Measurements from ENCODE around the gene MYH16.

Gene MYH16

DNA sequence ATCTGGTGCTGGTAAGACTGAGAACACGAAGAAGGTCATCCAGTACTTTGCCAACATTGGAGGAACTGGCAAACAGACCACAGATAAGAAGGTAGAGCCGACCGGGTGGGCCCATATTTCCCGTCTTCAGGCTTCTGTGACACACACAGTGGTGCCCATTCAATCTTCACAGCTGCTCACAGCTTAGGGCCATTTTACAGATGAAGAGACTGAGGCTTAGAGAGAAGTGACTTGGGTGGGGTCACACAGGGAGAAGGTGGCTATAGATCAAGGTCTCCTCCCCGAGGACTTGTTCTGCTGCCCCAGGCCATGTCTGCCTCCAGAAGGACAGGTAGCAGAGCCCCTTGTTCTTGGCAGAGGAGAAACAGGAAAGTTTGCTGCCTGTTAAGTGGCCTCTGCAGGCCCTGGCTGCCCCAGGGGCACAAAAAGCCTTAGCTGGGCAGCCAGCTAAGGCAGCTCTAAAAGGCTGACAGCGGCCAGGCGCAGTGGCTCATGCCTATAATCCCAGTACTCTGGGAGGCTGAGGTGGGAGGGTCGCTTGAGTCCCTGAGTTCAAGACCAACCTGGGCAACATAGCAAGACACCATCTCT is 22.6 kb upstream of the MYH16 start:
- Histone ChIP-seq H3K36me3 (ENCODE audit: insufficient read depth, low read length) (no peaks in the 10 kb centered on the region), H3K9ac (ENCODE audit: low read depth, low read length) (no peak overlapping the region), H3K9me3 (ENCODE audit: control insufficient read depth, insufficient read depth, low read length) (no peaks in the 10 kb centered on the region), H3K4me1 (ENCODE audit: insufficient read depth, low read length) (peaks cover 7% of the 10 kb centered on the region; the same call in 1 of the 2 replicates)

DNA sequence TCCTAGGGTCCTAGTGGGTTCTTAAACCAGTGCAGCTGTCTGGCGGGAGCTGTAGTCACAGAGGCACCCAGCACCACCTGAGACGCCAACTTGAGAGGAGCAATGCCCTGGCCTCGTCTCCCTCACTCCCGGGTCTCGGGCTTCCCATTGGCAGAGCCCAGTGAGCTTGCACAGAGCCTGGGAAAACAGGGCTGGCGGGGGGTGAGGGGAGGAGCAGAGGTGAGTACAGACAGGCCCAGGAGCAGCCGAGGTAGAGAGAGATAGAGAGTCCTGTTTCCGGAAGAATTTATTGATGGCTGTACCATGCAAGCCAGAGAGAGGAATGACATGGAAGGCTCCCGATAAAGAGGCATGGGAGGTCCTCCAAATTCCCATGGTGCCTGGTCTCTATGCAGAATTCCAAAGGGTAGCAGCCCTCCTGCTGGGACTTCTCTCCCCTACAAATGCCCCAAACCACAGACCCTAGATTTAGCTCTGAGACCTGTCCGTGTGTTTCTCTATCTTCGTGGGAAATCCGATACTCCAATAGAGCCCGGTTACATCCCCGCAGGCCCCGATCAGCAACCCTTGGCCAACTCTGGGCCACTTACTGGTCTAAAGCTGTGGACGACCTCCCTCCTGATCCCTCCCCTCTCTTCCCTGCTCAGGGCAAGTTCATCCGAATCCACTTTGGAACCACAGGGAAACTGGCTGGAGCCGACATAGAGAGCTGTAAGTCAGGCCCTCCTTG is 20.3 kb upstream of the MYH16 start:
- H3K9ac ChIP-seq (ENCODE audit: low read depth, low read length): no peak overlapping the region
- no peaks in the 10 kb centered on the region for H3K9me3 ChIP-seq (ENCODE audit: control insufficient read depth, insufficient read depth, low read length)
- H3K4me1 ChIP-seq (ENCODE audit: insufficient read depth, low read length): peaks cover 7% of the 10 kb centered on the region; the same call in 1 of the 2 replicates
- H3K36me3 ChIP-seq (ENCODE audit: insufficient read depth, low read length): no peaks in the 10 kb centered on the region

DNA sequence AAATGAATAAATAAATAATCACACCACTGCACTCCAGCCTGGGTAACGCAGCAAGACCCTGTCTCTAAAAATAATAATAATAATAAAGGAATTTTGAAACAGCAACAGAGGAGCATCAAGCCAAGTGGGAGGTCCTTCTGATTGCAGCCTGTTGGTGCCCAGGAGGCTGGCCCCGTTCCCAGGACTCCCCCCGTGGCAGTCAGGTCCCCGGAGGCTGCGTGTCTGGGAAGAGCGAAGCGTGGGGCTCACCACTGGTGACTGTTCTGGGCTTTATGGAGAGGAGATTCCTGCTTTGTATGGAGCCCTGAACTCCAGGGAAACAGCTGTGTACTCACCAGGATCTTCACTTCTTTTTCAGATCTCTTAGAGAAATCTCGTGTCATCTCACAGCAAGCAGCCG is 19.3 kb upstream of the MYH16 start:
- Histone ChIP-seq H3K9ac (ENCODE audit: low read depth, low read length) (no peak overlapping the region), H3K4me1 (ENCODE audit: insufficient read depth, low read length) (peaks cover 7% of the 10 kb centered on the region; the same call in 1 of the 2 replicates), H3K36me3 (ENCODE audit: insufficient read depth, low read length) (no peaks in the 10 kb centered on the region), H3K9me3 (ENCODE audit: control insufficient read depth, insufficient read depth, low read length) (no peaks in the 10 kb centered on the region)

DNA sequence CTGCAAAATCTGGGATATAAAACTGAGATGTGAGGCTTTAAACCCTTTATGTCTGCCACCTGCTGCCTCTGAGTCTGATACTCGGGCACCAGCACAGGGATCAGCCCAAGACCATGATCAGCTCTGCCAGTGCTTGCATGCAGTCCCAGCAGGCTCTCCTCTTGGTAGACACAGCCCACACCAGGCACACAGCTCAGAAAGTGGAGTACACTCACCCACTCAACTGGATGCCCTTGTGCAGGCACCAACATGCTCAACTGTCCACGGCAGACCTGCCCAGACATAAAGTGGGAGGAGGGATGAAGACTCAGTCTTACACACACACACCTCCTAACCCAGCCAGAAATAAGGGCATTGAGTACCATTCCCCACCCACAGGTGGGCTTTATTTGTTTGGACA is 18.2 kb upstream of the MYH16 start:
- Histone ChIP-seq H3K9me3 (ENCODE audit: control insufficient read depth, insufficient read depth, low read length) (no peaks in the 10 kb centered on the region), H3K4me1 (ENCODE audit: insufficient read depth, low read length) (peaks cover 7% of the 10 kb centered on the region; the same call in 1 of the 2 replicates), H3K9ac (ENCODE audit: low read depth, low read length) (no peak overlapping the region), H3K36me3 (ENCODE audit: insufficient read depth, low read length) (no peaks in the 10 kb centered on the region)

DNA sequence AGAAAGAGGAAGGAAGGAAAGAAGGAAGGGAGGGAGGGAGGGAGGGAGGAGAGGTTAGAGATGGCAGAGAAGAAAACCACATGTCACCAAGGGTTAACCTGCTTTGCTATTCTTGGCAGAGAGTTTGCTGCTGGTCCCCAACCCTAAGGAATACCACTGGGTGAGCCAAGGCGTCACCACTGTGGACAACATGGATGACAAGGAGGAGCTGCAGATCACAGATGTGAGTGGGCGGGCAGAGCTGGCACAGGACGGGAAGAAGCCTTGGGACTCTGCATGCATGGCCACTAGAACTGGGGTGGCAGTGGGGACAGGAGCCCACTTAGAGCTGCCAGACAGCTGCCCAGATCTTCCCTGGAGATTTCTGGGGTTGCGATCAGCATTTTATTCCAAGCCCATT is 17.2 kb upstream of the MYH16 start:
- Histone ChIP-seq H3K9ac (ENCODE audit: low read depth, low read length) (no peak overlapping the region), H3K4me1 (ENCODE audit: insufficient read depth, low read length) (peaks cover 7% of the 10 kb centered on the region; the same call in 1 of the 2 replicates), H3K9me3 (ENCODE audit: control insufficient read depth, insufficient read depth, low read length) (no peaks in the 10 kb centered on the region), H3K36me3 (ENCODE audit: insufficient read depth, low read length) (no peaks in the 10 kb centered on the region)

DNA sequence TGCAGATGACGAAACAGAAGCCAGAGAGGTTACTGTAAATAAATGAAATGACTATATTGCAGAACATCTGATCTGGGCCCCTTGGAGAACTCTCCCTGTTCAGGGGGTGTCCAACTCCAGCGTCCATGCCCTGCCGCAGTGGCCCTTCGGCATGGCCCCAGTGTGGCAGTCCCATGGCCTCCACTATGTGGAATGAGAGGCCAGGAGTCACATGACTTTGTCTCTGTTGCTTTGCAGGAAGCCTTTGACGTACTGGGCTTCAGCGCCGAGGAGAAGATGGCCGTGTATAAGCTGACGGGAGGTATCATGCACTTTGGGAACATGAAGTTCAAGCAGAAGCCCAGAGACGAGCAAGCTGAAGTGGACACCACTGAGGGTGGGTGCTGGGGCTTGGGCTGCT is 15.6 kb upstream of the MYH16 start:
- H3K36me3 ChIP-seq (ENCODE audit: insufficient read depth, low read length): no peaks in the 10 kb centered on the region
- H3K9ac ChIP-seq (ENCODE audit: low read depth, low read length): no peak overlapping the region
- no peaks in the 10 kb centered on the region for H3K9me3 ChIP-seq (ENCODE audit: control insufficient read depth, insufficient read depth, low read length)
- H3K4me1 ChIP-seq (ENCODE audit: insufficient read depth, low read length): peaks cover 6% of the 10 kb centered on the region; the same call in 1 of the 2 replicates

DNA sequence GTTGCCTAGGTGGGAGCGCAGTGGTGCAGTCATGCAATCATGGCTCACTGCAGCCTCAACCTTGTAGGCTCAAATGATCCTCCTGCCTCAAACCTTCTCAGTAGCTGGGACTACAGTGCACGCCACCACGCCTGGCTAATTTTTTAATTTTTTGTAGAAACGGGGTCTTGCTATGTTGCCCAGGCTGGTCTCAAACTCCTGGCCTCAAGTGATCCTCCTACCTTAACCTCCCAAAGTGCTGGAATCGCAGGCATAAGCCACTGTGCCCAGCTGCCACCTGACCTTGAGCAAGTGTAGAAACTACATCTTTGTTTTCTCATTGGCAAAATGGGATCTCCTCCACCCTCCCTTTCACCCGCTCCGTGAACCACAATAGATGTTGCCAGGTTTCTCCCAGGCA is 15.0 kb upstream of the MYH16 start:
- no peaks in the 10 kb centered on the region for H3K9me3 ChIP-seq (ENCODE audit: control insufficient read depth, insufficient read depth, low read length)
- no peaks in the 10 kb centered on the region; the same call in 1 of the 2 replicates for H3K4me1 ChIP-seq (ENCODE audit: insufficient read depth, low read length)
- no peaks in the 10 kb centered on the region for H3K36me3 ChIP-seq (ENCODE audit: insufficient read depth, low read length)
- no peak overlapping the region for H3K9ac ChIP-seq (ENCODE audit: low read depth, low read length)

DNA sequence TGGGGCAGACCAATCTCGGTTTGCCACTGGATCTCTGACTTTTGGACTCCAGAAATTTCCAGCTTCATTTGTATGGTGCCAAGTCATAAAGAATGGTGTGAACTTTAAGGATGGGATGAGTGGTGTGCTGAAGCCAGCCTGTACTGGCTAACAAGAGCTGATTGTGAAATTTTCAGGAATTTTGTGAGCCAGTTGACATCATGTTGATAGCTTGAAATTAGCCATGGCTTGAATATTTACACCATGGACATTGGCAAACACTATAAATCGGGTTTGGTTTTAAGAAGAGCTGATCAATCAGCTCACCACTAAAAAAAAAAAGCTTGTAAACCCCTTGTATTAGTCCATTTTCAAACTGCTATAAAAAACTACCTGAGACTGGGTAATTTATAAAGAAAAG is 14.1 kb upstream of the MYH16 start:
- H3K4me1 ChIP-seq (ENCODE audit: insufficient read depth, low read length): no peaks in the 10 kb centered on the region
- no peak overlapping the region for H3K9ac ChIP-seq (ENCODE audit: low read depth, low read length)
- no peaks in the 10 kb centered on the region for H3K36me3 ChIP-seq (ENCODE audit: insufficient read depth, low read length)
- H3K9me3 ChIP-seq (ENCODE audit: control insufficient read depth, insufficient read depth, low read length): no peaks in the 10 kb centered on the region

DNA sequence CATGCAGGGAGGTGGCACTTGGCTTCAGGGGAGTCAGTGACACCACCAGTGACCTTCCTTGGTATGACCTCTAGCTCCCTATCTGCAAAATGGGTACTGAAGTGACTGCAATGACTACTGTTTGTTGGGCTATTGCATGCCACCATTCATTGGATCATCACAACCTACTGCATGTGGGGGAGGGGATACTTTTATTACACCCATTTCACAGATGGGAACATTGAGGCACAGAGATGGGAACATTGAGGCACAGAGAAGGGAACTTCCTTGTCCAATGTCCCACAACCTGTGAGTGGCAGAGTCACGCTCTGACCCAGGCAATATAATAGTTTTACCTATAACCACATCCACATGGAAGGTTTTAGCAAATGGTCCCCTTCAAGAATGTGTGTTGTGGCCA is 12.2 kb upstream of the MYH16 start:
- H3K36me3 ChIP-seq (ENCODE audit: insufficient read depth, low read length): no peaks in the 10 kb centered on the region
- no peaks in the 10 kb centered on the region for H3K4me1 ChIP-seq (ENCODE audit: insufficient read depth, low read length)
- H3K9ac ChIP-seq (ENCODE audit: low read depth, low read length): no peak overlapping the region
- H3K9me3 ChIP-seq (ENCODE audit: control insufficient read depth, insufficient read depth, low read length): no peaks in the 10 kb centered on the region

DNA sequence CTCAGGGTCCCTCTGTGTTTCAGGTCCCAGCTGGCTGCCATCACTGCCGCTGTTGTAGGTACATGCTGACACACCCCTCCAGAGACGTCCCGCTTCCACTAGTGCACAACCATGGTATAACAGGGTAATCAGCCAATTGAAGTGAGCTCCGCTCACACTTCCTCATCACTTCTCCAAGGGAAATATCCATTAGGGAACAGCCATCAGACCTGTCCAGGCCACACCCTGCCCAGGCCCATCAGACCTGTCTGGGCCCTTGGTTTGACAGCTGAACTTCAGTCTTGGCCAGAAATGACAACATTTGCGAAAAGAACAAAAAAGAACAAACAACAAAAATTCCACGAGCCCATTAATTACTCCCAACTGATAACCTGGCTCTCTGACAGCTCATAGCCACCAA is 11.0 kb upstream of the MYH16 start:
- Histone ChIP-seq H3K9me3 (ENCODE audit: control insufficient read depth, insufficient read depth, low read length) (no peaks in the 10 kb centered on the region), H3K36me3 (ENCODE audit: insufficient read depth, low read length) (no peaks in the 10 kb centered on the region), H3K4me1 (ENCODE audit: insufficient read depth, low read length) (no peaks in the 10 kb centered on the region), H3K9ac (ENCODE audit: low read depth, low read length) (no peak overlapping the region)

DNA sequence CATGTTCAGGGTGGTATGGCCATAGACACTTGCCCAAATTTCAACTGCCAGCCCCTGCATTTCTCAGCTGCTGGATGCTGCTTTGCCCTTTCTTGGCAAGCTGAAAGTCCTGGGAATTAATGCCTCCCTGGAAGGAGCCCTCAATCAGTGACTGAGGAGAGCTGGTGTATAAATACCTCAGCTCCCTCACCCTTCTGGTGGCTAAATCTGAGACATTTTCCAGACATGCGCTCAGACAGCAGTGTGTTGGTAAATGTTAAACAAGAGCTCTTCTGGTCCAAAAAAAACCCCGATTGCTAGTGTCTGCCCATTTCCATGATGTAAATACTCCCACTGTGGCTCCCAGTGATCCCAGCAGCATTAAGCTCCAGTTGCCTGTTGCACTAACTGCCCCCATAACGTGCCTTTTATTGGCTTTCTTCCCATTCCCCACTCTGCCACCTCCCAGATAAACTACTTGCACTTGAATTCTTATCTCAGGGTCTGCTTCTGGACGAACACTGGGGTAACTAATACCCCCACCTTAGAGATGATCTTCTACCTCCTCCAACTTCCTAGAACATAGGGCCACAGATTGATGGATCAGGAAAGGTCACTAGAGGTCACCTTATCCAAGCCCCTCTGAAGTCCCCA is 6.7 kb upstream of the MYH16 start:
- peaks cover 5% of the 10 kb centered on the region; the same call in 1 of the 2 replicates for H3K4me1 ChIP-seq (ENCODE audit: insufficient read depth, low read length)
- H3K9ac ChIP-seq (ENCODE audit: low read depth, low read length): no peak overlapping the region
- H3K9me3 ChIP-seq (ENCODE audit: control insufficient read depth, insufficient read depth, low read length): no peaks in the 10 kb centered on the region
- H3K36me3 ChIP-seq (ENCODE audit: insufficient read depth, low read length): no peaks in the 10 kb centered on the region

DNA sequence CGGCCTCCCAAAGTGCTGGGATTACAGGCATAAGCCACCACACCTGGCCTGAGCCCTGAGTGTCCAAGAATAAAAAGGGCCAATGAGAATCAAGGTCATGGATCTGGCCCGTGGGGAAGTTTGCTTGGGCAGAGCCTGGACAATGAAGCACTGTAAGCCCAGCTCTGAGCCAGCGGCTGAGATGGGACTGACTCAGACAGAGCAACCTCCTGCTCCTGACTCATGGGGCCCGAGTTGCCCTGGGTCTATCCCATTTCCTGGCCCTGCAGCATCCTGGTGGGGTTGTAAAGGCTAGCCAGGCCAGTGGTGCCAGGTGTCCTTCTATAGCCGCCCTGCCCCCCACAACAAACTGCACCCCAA is 5.2 kb upstream of the MYH16 start:
- Histone ChIP-seq H3K36me3 (ENCODE audit: insufficient read depth, low read length) (no peaks in the 10 kb centered on the region), H3K4me1 (ENCODE audit: insufficient read depth, low read length) (peaks cover 5% of the 10 kb centered on the region; the same call in 1 of the 2 replicates), H3K9me3 (ENCODE audit: control insufficient read depth, insufficient read depth, low read length) (no peaks in the 10 kb centered on the region), H3K9ac (ENCODE audit: low read depth, low read length) (no peak overlapping the region)

DNA sequence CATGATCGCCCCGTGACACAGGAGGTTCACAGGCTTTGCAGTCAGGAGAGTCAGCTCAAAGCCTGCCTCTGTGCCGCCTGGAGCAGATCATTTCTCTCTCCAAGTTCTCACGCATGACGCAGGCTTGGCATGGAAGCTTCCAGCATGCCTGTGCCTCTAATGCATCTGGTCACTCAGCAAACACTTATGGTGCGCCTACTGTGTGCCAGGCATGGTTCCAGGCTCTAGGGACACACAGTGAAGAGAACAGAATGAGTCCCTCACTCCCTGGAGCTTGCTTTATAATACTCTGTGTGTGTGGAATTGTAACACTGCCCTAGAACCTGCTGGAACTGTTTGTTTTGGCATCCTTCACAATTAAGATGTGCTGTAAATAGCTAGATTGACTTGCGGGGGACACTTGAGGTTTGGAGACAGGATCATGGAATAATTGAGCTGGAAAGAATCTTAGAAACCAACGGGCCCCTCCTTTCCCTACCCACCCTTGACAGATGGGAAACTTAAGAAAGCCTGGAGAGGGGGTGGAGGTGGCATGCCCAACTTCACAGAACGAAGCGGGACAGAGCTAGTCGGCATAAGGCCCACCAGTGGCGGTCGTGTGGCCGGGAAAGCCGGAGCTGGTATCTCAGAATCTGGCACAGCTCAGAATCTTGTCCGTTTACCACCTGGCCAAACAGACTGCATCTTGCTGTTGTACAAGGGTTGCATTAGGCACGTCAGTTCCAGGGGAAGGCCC is 4.6 kb upstream of the MYH16 start:
- Histone ChIP-seq H3K4me1 (ENCODE audit: insufficient read depth, low read length) (peaks cover 5% of the 10 kb centered on the region; the same call in 1 of the 2 replicates), H3K9ac (ENCODE audit: low read depth, low read length) (no peak overlapping the region), H3K9me3 (ENCODE audit: control insufficient read depth, insufficient read depth, low read length) (no peaks in the 10 kb centered on the region; the same call in 1 of the 2 replicates), H3K36me3 (ENCODE audit: insufficient read depth, low read length) (no peaks in the 10 kb centered on the region)

DNA sequence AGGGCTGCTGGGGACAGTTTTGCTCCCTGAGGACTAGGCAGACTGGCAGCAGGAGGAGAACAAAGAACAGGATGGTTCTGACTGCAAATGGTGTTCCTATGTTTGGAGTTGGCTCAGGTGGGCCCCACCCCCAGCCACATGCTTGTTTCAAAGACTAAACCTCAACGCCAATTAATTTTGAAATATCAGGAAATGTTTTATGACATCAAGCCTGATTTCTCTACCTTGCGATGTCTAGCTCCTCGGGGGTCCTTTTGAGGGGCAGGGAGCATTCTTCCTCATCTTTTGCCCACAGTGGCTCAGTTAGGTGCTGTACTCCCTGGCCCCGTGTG is 4.1 kb upstream of the MYH16 start:
- Histone ChIP-seq H3K9me3 (ENCODE audit: control insufficient read depth, insufficient read depth, low read length) (no peaks in the 10 kb centered on the region; the same call in 1 of the 2 replicates), H3K4me1 (ENCODE audit: insufficient read depth, low read length) (peaks cover 5% of the 10 kb centered on the region; the same call in 1 of the 2 replicates), H3K36me3 (ENCODE audit: insufficient read depth, low read length) (no peaks in the 10 kb centered on the region), H3K9ac (ENCODE audit: low read depth, low read length) (no peak overlapping the region)
